IMR-90 (cell line): ENCODE measurements around the gene SYNGR1. TPM values are rescaled to one million over a fixed set of nuclear protein-coding genes. Genes with fewer than 3 reads are reported as not detected.

Experiments used
- ATAC-seq: fragments of 200-7000 bp; cut with Tn5 transposase; 2 replicates; pipeline ENCODE4 v1.9.1; 2020; ENCODE audit warnings: low read depth, mild to moderate bottlenecking, moderate library complexity
- BruUV-seq: library from RNA; stranded (reverse); fragments of 400-500 nt; replicated peaks from 2 replicates; lab custom pipeline; 2021; lab: Mats Ljungman, UMichigan
- CTCF ChIA-PET: fragments of 300-600 bp; formaldehyde crosslinking; extraction: SDS; loops from one replicate; lab custom pipeline; 2021; ENCODE audit warnings: antibody characterized with exemption; lab: Yijun Ruan, JAX
- POLR2A ChIA-PET: fragments of 300-600 bp; sonication (Branson Sonifier 250); formaldehyde crosslinking; loops from one replicate; lab custom pipeline; 2022; ENCODE audit warnings: antibody characterized with exemption; ENCODE audit not compliant: unreplicated experiment; lab: Charles Lee
- DNase-seq: peaks from one replicate; pipeline ENCODE4 v3.0.0; 2013
- H2AFZ ChIP-seq: replicated peaks from 2 replicates; pipeline ENCODE3; 2013; ENCODE audit warnings: low read length, mild to moderate bottlenecking; ENCODE audit not compliant: poor library complexity
- H2AK5ac ChIP-seq: 2 replicates; pipeline ENCODE4 v1.6.1; 2013; ENCODE audit warnings: low read depth, low read length, inconsistent platforms
- H2AK9ac ChIP-seq: replicated peaks from 2 replicates; pipeline ENCODE3; 2013; ENCODE audit warnings: mild to moderate bottlenecking, low read depth, low read length, moderate library complexity; ENCODE audit not compliant: poor library complexity
- H2BK120ac ChIP-seq: 2 replicates; pipeline ENCODE4 v1.6.1; 2013; ENCODE audit warnings: low read depth, low read length, inconsistent platforms
- H2BK15ac ChIP-seq: 3 replicates; pipeline ENCODE4 v1.6.1; 2013; ENCODE audit warnings: low read depth, low read length, inconsistent platforms
- H2BK20ac ChIP-seq: 2 replicates; pipeline ENCODE4 v1.6.1; 2013; ENCODE audit warnings: low read depth, mild to moderate bottlenecking, inconsistent platforms, low read length, moderate library complexity
- H2BK5ac ChIP-seq: 2 replicates; pipeline ENCODE4 v1.6.1; 2013; ENCODE audit warnings: mild to moderate bottlenecking, low read depth, low read length, inconsistent platforms; ENCODE audit not compliant: poor library complexity, severe bottlenecking
- H3K14ac ChIP-seq: replicated peaks from 2 replicates; pipeline ENCODE4 v1.6.1; 2013; ENCODE audit warnings: low read depth, low read length, inconsistent platforms
- H3K18ac ChIP-seq: 2 replicates; pipeline ENCODE4 v1.6.1; 2013; ENCODE audit warnings: low read depth, low read length, control low read depth
- H3K23ac ChIP-seq: 2 replicates; pipeline ENCODE4 v1.6.1; 2013; ENCODE audit warnings: low read depth, low read length, inconsistent platforms
- H3K27ac ChIP-seq: 2 replicates; pipeline ENCODE4 v1.5.1; 2013; ENCODE audit warnings: mild to moderate bottlenecking, control low read depth, low read length; ENCODE audit not compliant: insufficient read depth
- H3K27me3 ChIP-seq: 2 replicates; pipeline ENCODE4 v1.6.1; 2013; ENCODE audit warnings: low read length; ENCODE audit not compliant: control insufficient read depth, insufficient read depth
- H3K36me3 ChIP-seq: 2 replicates; pipeline ENCODE4 v1.6.1; 2013; ENCODE audit warnings: low read length, mixed read lengths; ENCODE audit not compliant: control insufficient read depth, insufficient read depth
- H3K4ac ChIP-seq: 2 replicates; pipeline ENCODE4 v1.6.1; 2013; ENCODE audit warnings: low read depth, low read length, inconsistent platforms
- H3K4me1 ChIP-seq: 2 replicates; pipeline ENCODE4 v1.6.1; 2013; ENCODE audit warnings: low read length, mixed read lengths; ENCODE audit not compliant: control insufficient read depth, insufficient read depth
- H3K4me2 ChIP-seq: 2 replicates; pipeline ENCODE4 v1.6.1; 2013; ENCODE audit warnings: low read depth, mild to moderate bottlenecking, control low read depth, low read length, moderate library complexity
- H3K4me3 ChIP-seq: 2 replicates; pipeline ENCODE4 v1.5.1; 2013; ENCODE audit warnings: low read depth, mild to moderate bottlenecking, control low read depth, low read length, moderate library complexity; ENCODE audit not compliant: insufficient read depth
- H3K56ac ChIP-seq: 2 replicates; pipeline ENCODE4 v1.6.1; 2013; ENCODE audit warnings: low read length, inconsistent platforms; ENCODE audit not compliant: insufficient read depth; ENCODE audit errors: extremely low read depth
- H3K79me1 ChIP-seq, 2 experiments: 2 replicates each; pipeline ENCODE4 v1.6.1; 2013; ENCODE audit warnings: low read length in 2 of 2, inconsistent platforms in 1 of 2, low read depth in 1 of 2
- H3K9ac ChIP-seq: 2 replicates; pipeline ENCODE4 v1.6.1; 2013; ENCODE audit warnings: low read depth, low read length, control low read depth
- H3K9me1 ChIP-seq: 2 replicates; pipeline ENCODE4 v1.6.1; 2013; ENCODE audit warnings: low read length, inconsistent platforms; ENCODE audit not compliant: insufficient read depth
- H3K9me3 ChIP-seq: 2 replicates; pipeline ENCODE4 v1.6.1; 2013; ENCODE audit warnings: low read length; ENCODE audit not compliant: control insufficient read depth, insufficient read depth
- H4K20me1 ChIP-seq: 2 replicates; pipeline ENCODE4 v1.6.1; 2013; ENCODE audit warnings: low read length, inconsistent platforms; ENCODE audit not compliant: insufficient read depth
- H4K5ac ChIP-seq: 2 replicates; pipeline ENCODE4 v1.6.1; 2013; ENCODE audit warnings: mild to moderate bottlenecking, low read depth, low read length, control low read depth
- H4K8ac ChIP-seq, 2 experiments: 2 replicates each; pipeline ENCODE4 v1.6.1; 2013; ENCODE audit warnings: low read depth in 2 of 2, low read length in 2 of 2, control low read depth in 1 of 2, inconsistent platforms in 1 of 2
- H4K91ac ChIP-seq: 2 replicates; pipeline ENCODE4 v1.6.1; 2013; ENCODE audit warnings: low read depth, low read length, inconsistent platforms; ENCODE audit not compliant: insufficient read depth
- FOS ChIP-seq: fragments of 150-350 bp; IDR thresholded peaks from 2 replicates; pipeline ENCODE4 v1.6.1; 2016; ENCODE audit warnings: low read depth, low read length
- WGBS, 2 experiments: methylation state at CpG; one replicate each; pipeline versions ENCODE4 v1.1.5 to v1.1.7; 2013; ENCODE audit warnings: missing lambda C conversion rate in 2 of 2; ENCODE audit not compliant: insufficient read length in 1 of 2; ENCODE audit errors: extremely low coverage in 2 of 2; 5-methylcytosine and 5-hydroxymethylcytosine counted together
- dilution Hi-C: fragments of 300-500 bp; cut with HindIII; formaldehyde crosslinking; loops from one replicate; pipeline ENCODE4 v1.14.3; 2018; ENCODE audit warnings: low sequenced_read_pairs; ENCODE audit not compliant: unreplicated experiment
- in situ Hi-C: fragments of 300-500 bp; cut with MboI; formaldehyde crosslinking; loops from 3 replicates; pipeline ENCODE4 v1.14.3; 2019; ENCODE audit warnings: low sequenced_read_pairs, inconsistent platforms, mixed read lengths
- intact Hi-C: fragments of 100-400 bp; cut with micrococcal nuclease; formaldehyde crosslinking; loops from 2 replicates; pipeline ENCODE4 v1.10.0; 2022
- polyA plus RNA-seq, 3 experiments: library from polyadenylated mRNA; depleted of rRNA; stranded (reverse); fragments of >200 nt; gene quantifications; 2 replicates each; pipeline ENCODE4 v1.2.3, GENCODE V29; 2012; ENCODE audit warnings: low replicate concordance in 1 of 3
- total RNA-seq: library from RNA; depleted of rRNA; stranded (reverse); fragments of >200 nt; gene quantifications from 2 replicates; pipeline ENCODE4 v1.2.3, GENCODE V29; 2012

The SYNGR1 gene
- total and polyA plus RNA-seq, 2 of the 4 experiments (the other 2 are of a cell fraction), result 6.3 to 81.5 TPM

GRCh38 chr22:39414377-39414776, 64.6 kb downstream of the SYNGR1 start:
- peaks cover 34% of the 10 kb centered on the region for H4K20me1 ChIP-seq
- no peak overlapping the region for H3K18ac ChIP-seq
- no peak overlapping the region for H2AK5ac ChIP-seq
- H4K8ac ChIP-seq, result no peak overlapping the region
- in situ Hi-C loops (no loop called here), intact Hi-C loops (no loop called here), dilution Hi-C loops (no loop called here)
- no peak overlapping the region for H3K4me2 ChIP-seq
- no peak overlapping the region for H3K9ac ChIP-seq
- no peak overlapping the region for H2BK15ac ChIP-seq
- peaks cover 5% of the 10 kb centered on the region for H3K4me1 ChIP-seq
- no peak for TF ChIP-seq FOS
- no peak for DNase-seq
- no peak overlapping the region for H2BK20ac ChIP-seq
- H3K14ac ChIP-seq, result no peak overlapping the region
- ATAC-seq, result no peak
- H2BK120ac ChIP-seq, result no peak overlapping the region
- no peaks in the 10 kb centered on the region for H3K9me3 ChIP-seq
- no peak overlapping the region for H2AFZ ChIP-seq
- H3K79me1 ChIP-seq, result peaks cover 10 to 33% of the 10 kb centered on the region in 2 experiments
- H3K27ac ChIP-seq, result no peak overlapping the region
- H2BK5ac ChIP-seq, result no peak overlapping the region
- no peaks in the 10 kb centered on the region for H3K9me1 ChIP-seq
- H3K4me3 ChIP-seq, result no peak overlapping the region
- no peak overlapping the region for H4K91ac ChIP-seq
- POLR2A ChIA-PET, result no interaction called here
- CTCF ChIA-PET, result no interaction called here
- H3K23ac ChIP-seq, result no peak overlapping the region
- no peak overlapping the region for H3K4ac ChIP-seq
- H4K5ac ChIP-seq, result no peak overlapping the region
- 96% methylated on average over 4 of the region's 7 CpGs; no CpG with 5 or more reads in 1 of the 2 experiments for WGBS, 2 experiments
- H3K27me3 ChIP-seq, result no peaks in the 10 kb centered on the region
- BruUV-seq, result no TSS peak
- peaks cover 39% of the 10 kb centered on the region for H3K36me3 ChIP-seq
- H3K56ac ChIP-seq, result no peak overlapping the region
- H2AK9ac ChIP-seq, result no peak overlapping the region
